Neuronal stem cell (in vitro differentiated cells): ENCODE measurements around the gene SPTBN5.
A peak's percentile ranks its signal among the peaks of the same experiment; 100 is the strongest.

Experiments
- DNase-seq: peaks from one replicate; pipeline ENCODE4 v3.0.0-alpha.2; 2013; ENCODE audit warnings: low spot score
- H2AFZ ChIP-seq: one replicate; pipeline ENCODE4 v1.6.1; 2013; ENCODE audit warnings: mild to moderate bottlenecking, low read length, inconsistent platforms
- H2AK5ac ChIP-seq: 2 replicates; pipeline ENCODE4 v1.6.1; 2013; ENCODE audit warnings: low read depth, mild to moderate bottlenecking, inconsistent platforms, low read length, moderate library complexity, mixed read lengths
- H2BK120ac ChIP-seq: 2 replicates; pipeline ENCODE4 v1.6.1; 2013; ENCODE audit warnings: low read depth, mild to moderate bottlenecking, inconsistent platforms, low read length, moderate library complexity, mixed read lengths
- H2BK12ac ChIP-seq: one replicate; pipeline ENCODE4 v1.6.1; 2013; ENCODE audit warnings: low read length, inconsistent platforms
- H2BK15ac ChIP-seq: 2 replicates; pipeline ENCODE4 v1.6.1; 2013; ENCODE audit warnings: mild to moderate bottlenecking, low read length, inconsistent platforms, mixed read lengths
- H2BK5ac ChIP-seq: one replicate; pipeline ENCODE4 v1.6.1; 2013; ENCODE audit warnings: inconsistent platforms, mild to moderate bottlenecking, low read length, moderate library complexity
- H3K14ac ChIP-seq: one replicate; pipeline ENCODE4 v1.6.1; 2013; ENCODE audit warnings: low read length, inconsistent platforms
- H3K18ac ChIP-seq: 2 replicates; pipeline ENCODE4 v1.6.1; 2013; ENCODE audit warnings: low read length, inconsistent platforms
- H3K23ac ChIP-seq: 2 replicates; pipeline ENCODE4 v1.6.1; 2013; ENCODE audit warnings: low read depth, mild to moderate bottlenecking, mixed read lengths, low read length, inconsistent platforms; ENCODE audit not compliant: poor library complexity
- H3K27ac ChIP-seq: replicated peaks from 3 replicates; pipeline ENCODE4 v1.5.1; 2013; ENCODE audit warnings: low read length, inconsistent platforms
- H3K27me3 ChIP-seq, 3 experiments: 2 replicates each; pipeline ENCODE4 v1.6.1; 2013; ENCODE audit warnings: low read length in 3 of 3, mild to moderate bottlenecking in 2 of 3, inconsistent platforms in 1 of 3, low read depth in 1 of 3, mixed read lengths in 1 of 3, moderate library complexity in 1 of 3; ENCODE audit not compliant: control insufficient read depth in 3 of 3, insufficient read depth in 3 of 3
- H3K36me3 ChIP-seq, 2 donors: replicated peaks in 1 of 2; 2 replicates each; pipeline ENCODE4 v1.6.1; 2013; ENCODE audit warnings: low read length in 2 of 2; ENCODE audit not compliant: control insufficient read depth in 2 of 2, insufficient read depth in 2 of 2
- H3K4ac ChIP-seq: 2 replicates; pipeline ENCODE4 v1.6.1; 2013; ENCODE audit warnings: inconsistent platforms, mild to moderate bottlenecking, low read length, moderate library complexity
- H3K4me1 ChIP-seq, 2 donors: 1 replicate in 1 of 2; 2 replicates in 1 of 2; pipeline ENCODE4 v1.6.1; 2013; ENCODE audit warnings: low read length in 2 of 2, low read depth in 1 of 2; ENCODE audit not compliant: control insufficient read depth in 2 of 2, insufficient read depth in 1 of 2
- H3K4me2 ChIP-seq: one replicate; pipeline ENCODE4 v1.6.1; 2013; ENCODE audit warnings: mild to moderate bottlenecking, low read length, inconsistent platforms; ENCODE audit not compliant: insufficient read depth, poor library complexity, severe bottlenecking
- H3K4me3 ChIP-seq, 2 donors: 2 replicates each; pipeline ENCODE4 v1.5.1; 2013; ENCODE audit warnings: low read length in 2 of 2, mild to moderate bottlenecking in 2 of 2, inconsistent platforms in 1 of 2, moderate library complexity in 1 of 2
- H3K79me1 ChIP-seq: one replicate; pipeline ENCODE4 v1.6.1; 2013; ENCODE audit warnings: low read depth, mild to moderate bottlenecking, inconsistent platforms, low read length, moderate library complexity
- H3K9ac ChIP-seq: one replicate; pipeline ENCODE4 v1.6.1; 2013; ENCODE audit warnings: mild to moderate bottlenecking, low read depth, low read length, inconsistent platforms; ENCODE audit not compliant: poor library complexity
- H3K9me3 ChIP-seq, 2 donors: replicated peaks in 1 of 2; 2 replicates each; pipeline versions ENCODE3 to v1.6.1; 2013; ENCODE audit warnings: low read length in 2 of 2, mild to moderate bottlenecking in 2 of 2, inconsistent platforms in 1 of 2, low read depth in 1 of 2, mixed read lengths in 1 of 2, moderate library complexity in 1 of 2; ENCODE audit not compliant: control insufficient read depth in 2 of 2, insufficient read depth in 1 of 2
- H4K8ac ChIP-seq: one replicate; pipeline ENCODE4 v1.6.1; 2013; ENCODE audit warnings: low read depth, mild to moderate bottlenecking, inconsistent platforms, low read length, moderate library complexity
- H4K91ac ChIP-seq: one replicate; pipeline ENCODE4 v1.6.1; 2013; ENCODE audit warnings: low read length, low read depth, mild to moderate bottlenecking, inconsistent platforms; ENCODE audit not compliant: poor library complexity
- WGBS, 2 donors: extraction: QIAGEN DNeasy Blood & Tissue Kit; methylation state at CpG; one replicate each; pipeline ENCODE4 v1.1.7; 2013; ENCODE audit warnings: missing lambda C conversion rate in 2 of 2, mixed read lengths in 1 of 2; ENCODE audit not compliant: insufficient read length in 2 of 2, insufficient replicate concordance in 1 of 2; ENCODE audit errors: extremely low coverage in 2 of 2; 5-methylcytosine and 5-hydroxymethylcytosine counted together

SPTBN5 gene

GRCh38 chr15:41856262-41856661 lies 37.6 kb downstream of the SPTBN5 start:
- Histone ChIP-seq H3K4ac (no peak overlapping the region), H2BK120ac (no peak overlapping the region), H2BK12ac (no peak overlapping the region), H2BK5ac (no peak overlapping the region), H3K27ac (no peak overlapping the region), H4K91ac (peak overlapping the region; percentile 81), H3K79me1 (peaks cover 2% of the 10 kb centered on the region), H3K4me1 (peaks cover 10 to 12% of the 10 kb centered on the region in 2 donors), H3K27me3 (no peaks in the 10 kb centered on the region), H3K4me2 (no peak overlapping the region), H3K18ac (peak overlapping the region; percentile 58), H3K36me3 (no peaks in the 10 kb centered on the region), H3K4me3 (no peak overlapping the region), H3K14ac (peak overlapping the region; percentile 64), H2BK15ac (peak overlapping the region; percentile 67), H2AFZ (no peak overlapping the region), H3K9ac (peak overlapping the region; percentile 37), H3K23ac (no peak overlapping the region), H4K8ac (no peak overlapping the region), H2AK5ac (peak overlapping the region; percentile 78), H3K9me3 (peaks cover 0 to 3% of the 10 kb centered on the region in 2 donors)
- no CpG with 5 or more reads among the region's 17 CpGs for WGBS, 2 donors
- DNase-seq = no peak

- H3K4me1 ChIP-seq = peaks cover 10 to 12% of the 10 kb centered on the region in 2 donors
- H3K9me3 ChIP-seq = no peaks in the 10 kb centered on the region
- H3K4ac ChIP-seq = peak overlapping the region; percentile 76
- no peak overlapping the region for H3K4me2 ChIP-seq
- H2BK15ac ChIP-seq = peak overlapping the region; percentile 89
- peak overlapping the region; percentile 92 for H2AK5ac ChIP-seq
- peak overlapping the region; percentile 66 for H2BK5ac ChIP-seq
- peak overlapping the region; percentile 86 for H4K8ac ChIP-seq
- no peak overlapping the region for H4K91ac ChIP-seq
- peak overlapping the region; percentile 94 for H3K14ac ChIP-seq
- no peak overlapping the region for H3K27ac ChIP-seq
- no peak overlapping the region for H2BK12ac ChIP-seq
- no CpG with 5 or more reads among the region's 30 CpGs for WGBS, 2 donors
- peak overlapping the region; percentile 91 for H3K18ac ChIP-seq
- peak overlapping the region; percentile 91 for H3K23ac ChIP-seq
- no peak overlapping the region for H3K4me3 ChIP-seq
- peak overlapping the region; percentile 72 for H3K9ac ChIP-seq
- no peaks in the 10 kb centered on the region for H3K27me3 ChIP-seq
- peak overlapping the region; percentile 64 for H2AFZ ChIP-seq
- H3K36me3 ChIP-seq = no peaks in the 10 kb centered on the region
- no peak for DNase-seq
- peaks cover 2% of the 10 kb centered on the region for H3K79me1 ChIP-seq
- no peak overlapping the region for H2BK120ac ChIP-seq
Observed at GRCh38 chr15:41855261-41855961, 38.4 kb downstream of the SPTBN5 start.

GRCh38 chr15:41854443-41854842 lies 39.4 kb downstream of the SPTBN5 start:
- Histone ChIP-seq H2BK120ac (no peak overlapping the region), H2BK5ac (no peak overlapping the region), H2AK5ac (no peak overlapping the region), H2AFZ (no peak overlapping the region), H3K4me1 (peaks cover 5 to 11% of the 10 kb centered on the region in 2 donors), H3K23ac (no peak overlapping the region), H3K18ac (peak overlapping the region; percentile 91), H4K91ac (no peak overlapping the region), H2BK15ac (no peak overlapping the region), H3K4me2 (no peak overlapping the region), H3K79me1 (peaks cover 2% of the 10 kb centered on the region), H3K9ac (no peak overlapping the region), H2BK12ac (no peak overlapping the region), H3K14ac (no peak overlapping the region), H3K36me3 (no peaks in the 10 kb centered on the region), H3K27me3 (no peaks in the 10 kb centered on the region), H3K9me3 (no peaks in the 10 kb centered on the region), H3K4ac (no peak overlapping the region), H3K4me3 (no peak overlapping the region), H4K8ac (no peak overlapping the region), H3K27ac (no peak overlapping the region)
- DNase-seq = no peak
- WGBS, 2 donors = no CpG with 5 or more reads among the region's 9 CpGs

- H2BK5ac ChIP-seq = no peak overlapping the region
- H3K23ac ChIP-seq = peak overlapping the region; percentile 70
- no peak overlapping the region for H3K4ac ChIP-seq
Observed at GRCh38 chr15:41853831-41854230, 40.0 kb downstream of the SPTBN5 start.

More at GRCh38 chr15:41853831-41854230, 40.0 kb downstream of the SPTBN5 start:
- Histone ChIP-seq H3K4me3 (peak overlapping the region in 1 of 2 donors; percentile 32), H2BK120ac (no peak overlapping the region), H4K91ac (no peak overlapping the region), H4K8ac (no peak overlapping the region), H2AFZ (no peak overlapping the region), H2AK5ac (peak overlapping the region; percentile 92), H3K79me1 (peaks cover 2% of the 10 kb centered on the region), H3K9ac (no peak overlapping the region), H3K18ac (peak overlapping the region; percentile 78), H2BK15ac (peak overlapping the region; percentile 77), H3K36me3 (peaks cover 0 to under 1% of the 10 kb centered on the region in 2 donors), H3K27ac (no peak overlapping the region), H2BK12ac (no peak overlapping the region), H3K27me3 (no peaks in the 10 kb centered on the region), H3K14ac (no peak overlapping the region), H3K4me2 (no peak overlapping the region), H3K4me1 (peaks cover 5 to 11% of the 10 kb centered on the region in 2 donors), H3K9me3 (no peaks in the 10 kb centered on the region)
- no CpG with 5 or more reads among the region's 10 CpGs for WGBS, 2 donors
- no peak for DNase-seq
